Thyroid gland (tissue), 4 donors: ENCODE data around the gene C21orf91.
A peak's percentile ranks its signal among the peaks of the same experiment; 100 is the strongest.

ENCODE experiments used
- CTCF ChIP-seq, 6 experiments: fragments of 200-600 bp in 3 of 6; fragments of 450-650 bp in 3 of 6; sonication (generic) in 3 of 6; IDR thresholded peaks; one replicate each; pipeline ENCODE4 v1.5.1; 2016 to 2019; ENCODE audit warnings: antibody characterized with exemption in 6 of 6, mild to moderate bottlenecking in 2 of 6, inconsistent platforms in 1 of 6, moderate library complexity in 1 of 6
- POLR2A ChIP-seq, 2 donors: fragments of 450-650 bp; IDR thresholded peaks; one replicate each; pipeline ENCODE4 v1.6.1; 2017; ENCODE audit warnings: antibody characterized with exemption in 2 of 2, mild to moderate bottlenecking in 2 of 2, moderate library complexity in 1 of 2

- TF ChIP-seq CTCF (IDR thresholded peaks at IDR 0.05) (no peak), POLR2A (IDR thresholded peaks at IDR 0.05) (peak in 1 of 2 donors; percentile 0)
Measured at GRCh38 chr21:17818186-17819113, 706 bp downstream of the C21orf91 start.
